ENCODE data around the gene CCDC134.

DNA sequence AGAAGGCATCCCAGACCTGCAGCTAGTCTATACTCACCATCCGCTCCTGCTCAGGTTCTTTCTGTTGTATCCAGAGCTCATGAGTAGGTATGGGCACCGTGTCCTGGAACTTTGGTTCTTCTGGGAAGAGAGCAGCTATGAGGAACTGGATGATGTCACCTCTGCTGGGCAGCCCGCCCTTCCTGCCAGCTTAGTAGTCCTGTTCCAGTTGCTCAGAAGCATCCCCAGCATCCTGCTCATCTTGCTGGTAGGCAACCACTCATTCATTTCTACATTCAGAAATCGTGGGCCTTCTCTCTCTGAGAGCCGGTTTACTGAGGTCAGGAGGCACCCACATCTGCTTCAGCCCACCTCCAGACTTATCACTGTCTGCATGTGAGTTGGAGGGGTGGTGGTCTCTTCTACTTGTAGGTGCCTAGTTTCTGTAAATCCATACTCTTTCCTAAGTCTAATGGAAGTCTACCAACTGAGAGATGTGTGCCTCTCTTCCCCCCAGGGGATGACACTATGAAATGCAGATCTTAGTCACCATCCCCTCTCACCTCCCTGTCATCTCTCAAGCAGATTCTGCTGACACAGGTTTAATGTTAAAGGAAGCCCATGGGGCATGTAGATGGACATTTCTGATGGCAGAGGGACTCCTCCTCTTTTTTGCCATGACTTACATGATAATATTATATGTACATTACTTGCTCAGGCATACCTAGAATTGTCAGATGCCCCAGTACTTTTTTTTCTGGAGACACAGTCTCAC, 29.6 kb upstream of the CCDC134 start:
- TF ChIP-seq, protein P1, sequence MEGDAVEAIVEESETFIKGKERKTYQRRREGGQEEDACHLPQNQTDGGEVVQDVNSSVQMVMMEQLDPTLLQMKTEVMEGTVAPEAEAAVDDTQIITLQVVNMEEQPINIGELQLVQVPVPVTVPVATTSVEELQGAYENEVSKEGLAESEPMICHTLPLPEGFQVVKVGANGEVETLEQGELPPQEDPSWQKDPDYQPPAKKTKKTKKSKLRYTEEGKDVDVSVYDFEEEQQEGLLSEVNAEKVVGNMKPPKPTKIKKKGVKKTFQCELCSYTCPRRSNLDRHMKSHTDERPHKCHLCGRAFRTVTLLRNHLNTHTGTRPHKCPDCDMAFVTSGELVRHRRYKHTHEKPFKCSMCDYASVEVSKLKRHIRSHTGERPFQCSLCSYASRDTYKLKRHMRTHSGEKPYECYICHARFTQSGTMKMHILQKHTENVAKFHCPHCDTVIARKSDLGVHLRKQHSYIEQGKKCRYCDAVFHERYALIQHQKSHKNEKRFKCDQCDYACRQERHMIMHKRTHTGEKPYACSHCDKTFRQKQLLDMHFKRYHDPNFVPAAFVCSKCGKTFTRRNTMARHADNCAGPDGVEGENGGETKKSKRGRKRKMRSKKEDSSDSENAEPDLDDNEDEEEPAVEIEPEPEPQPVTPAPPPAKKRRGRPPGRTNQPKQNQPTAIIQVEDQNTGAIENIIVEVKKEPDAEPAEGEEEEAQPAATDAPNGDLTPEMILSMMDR (IDR thresholded peaks at IDR 0.05; ENCODE audit: insufficient read depth, low read depth, low read length): no peak
- no peak for TF ChIP-seq EZH2 (IDR thresholded peaks at IDR 0.05; ENCODE audit: insufficient read depth, low read length)
